ENCODE results near the gene ERBB4.

DNA sequence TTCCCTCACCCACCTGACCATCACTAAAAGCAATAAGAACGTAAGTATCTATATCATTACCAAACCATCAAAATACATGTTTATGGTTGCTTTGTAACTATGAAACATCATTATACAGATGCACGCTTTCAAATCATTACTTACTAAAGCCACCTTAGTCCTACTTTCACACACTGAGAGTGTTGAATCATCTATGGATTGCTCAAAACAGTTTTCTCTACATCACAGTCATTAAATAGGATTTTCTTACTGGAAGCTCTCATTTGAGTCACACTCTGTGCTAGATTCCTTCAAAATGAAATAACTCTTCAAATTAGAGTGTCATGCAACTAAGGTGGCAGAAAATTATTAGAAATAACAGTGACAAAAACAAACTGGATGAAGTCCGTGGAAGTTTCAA lies 1103.8 kb downstream of the ERBB4 start:
- TF ChIP-seq, protein P1, sequence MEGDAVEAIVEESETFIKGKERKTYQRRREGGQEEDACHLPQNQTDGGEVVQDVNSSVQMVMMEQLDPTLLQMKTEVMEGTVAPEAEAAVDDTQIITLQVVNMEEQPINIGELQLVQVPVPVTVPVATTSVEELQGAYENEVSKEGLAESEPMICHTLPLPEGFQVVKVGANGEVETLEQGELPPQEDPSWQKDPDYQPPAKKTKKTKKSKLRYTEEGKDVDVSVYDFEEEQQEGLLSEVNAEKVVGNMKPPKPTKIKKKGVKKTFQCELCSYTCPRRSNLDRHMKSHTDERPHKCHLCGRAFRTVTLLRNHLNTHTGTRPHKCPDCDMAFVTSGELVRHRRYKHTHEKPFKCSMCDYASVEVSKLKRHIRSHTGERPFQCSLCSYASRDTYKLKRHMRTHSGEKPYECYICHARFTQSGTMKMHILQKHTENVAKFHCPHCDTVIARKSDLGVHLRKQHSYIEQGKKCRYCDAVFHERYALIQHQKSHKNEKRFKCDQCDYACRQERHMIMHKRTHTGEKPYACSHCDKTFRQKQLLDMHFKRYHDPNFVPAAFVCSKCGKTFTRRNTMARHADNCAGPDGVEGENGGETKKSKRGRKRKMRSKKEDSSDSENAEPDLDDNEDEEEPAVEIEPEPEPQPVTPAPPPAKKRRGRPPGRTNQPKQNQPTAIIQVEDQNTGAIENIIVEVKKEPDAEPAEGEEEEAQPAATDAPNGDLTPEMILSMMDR (IDR thresholded peaks at IDR 0.05; ENCODE audit: low read length): no peak
- TF ChIP-seq EZH2phosphoT487 (IDR thresholded peaks at IDR 0.05; ENCODE audit: low read length): no peak

Data from MM.1S (cell line).